D341Med (cell line): Measurements from ENCODE around the gene AEN.

ENCODE experiments used
- DNase-seq: peaks from one replicate; pipeline ENCODE4 v3.0.0; 2012; ENCODE audit warnings: low spot score

AEN gene

DNA sequence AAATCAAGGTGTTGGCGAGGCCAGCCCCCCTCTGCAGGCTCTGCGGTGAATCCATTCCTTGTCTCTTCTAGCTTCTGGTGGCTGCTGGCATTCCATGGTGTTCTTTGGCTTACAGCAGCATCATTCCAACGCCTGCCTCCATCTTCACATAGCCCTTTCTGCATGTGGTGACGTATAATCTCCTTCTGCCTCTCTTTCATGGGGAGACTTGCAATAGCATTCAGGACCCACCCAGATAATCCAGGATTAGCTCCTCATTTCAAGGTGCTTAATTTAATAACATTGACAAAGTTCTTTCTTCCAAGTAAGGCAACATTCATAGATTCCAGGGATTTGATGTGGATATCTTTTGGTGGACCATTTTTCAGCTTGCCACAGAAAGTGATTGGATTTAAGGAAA, 53.5 kb downstream of the AEN start:
- no peak for DNase-seq

DNA sequence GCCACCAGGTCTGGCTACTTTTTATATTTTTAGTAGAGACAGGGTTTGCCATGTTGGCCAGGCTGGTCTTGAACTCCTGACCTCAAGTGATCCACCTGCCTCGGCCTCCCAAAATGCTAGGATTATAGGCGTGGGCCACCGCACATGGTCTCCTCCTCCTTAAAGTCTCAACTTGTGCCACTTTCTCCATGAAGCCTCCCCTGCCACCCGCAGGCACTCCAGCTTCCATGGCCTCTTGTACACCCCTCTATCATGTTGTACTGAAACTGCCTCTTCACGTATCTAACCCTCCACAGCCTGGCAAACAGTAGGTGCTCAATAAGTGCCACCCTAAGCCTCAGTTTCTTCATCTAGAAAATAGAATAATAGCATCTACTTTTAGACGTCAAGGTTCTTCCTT, 57.6 kb downstream of the AEN start:
- DNase-seq: no peak

DNA sequence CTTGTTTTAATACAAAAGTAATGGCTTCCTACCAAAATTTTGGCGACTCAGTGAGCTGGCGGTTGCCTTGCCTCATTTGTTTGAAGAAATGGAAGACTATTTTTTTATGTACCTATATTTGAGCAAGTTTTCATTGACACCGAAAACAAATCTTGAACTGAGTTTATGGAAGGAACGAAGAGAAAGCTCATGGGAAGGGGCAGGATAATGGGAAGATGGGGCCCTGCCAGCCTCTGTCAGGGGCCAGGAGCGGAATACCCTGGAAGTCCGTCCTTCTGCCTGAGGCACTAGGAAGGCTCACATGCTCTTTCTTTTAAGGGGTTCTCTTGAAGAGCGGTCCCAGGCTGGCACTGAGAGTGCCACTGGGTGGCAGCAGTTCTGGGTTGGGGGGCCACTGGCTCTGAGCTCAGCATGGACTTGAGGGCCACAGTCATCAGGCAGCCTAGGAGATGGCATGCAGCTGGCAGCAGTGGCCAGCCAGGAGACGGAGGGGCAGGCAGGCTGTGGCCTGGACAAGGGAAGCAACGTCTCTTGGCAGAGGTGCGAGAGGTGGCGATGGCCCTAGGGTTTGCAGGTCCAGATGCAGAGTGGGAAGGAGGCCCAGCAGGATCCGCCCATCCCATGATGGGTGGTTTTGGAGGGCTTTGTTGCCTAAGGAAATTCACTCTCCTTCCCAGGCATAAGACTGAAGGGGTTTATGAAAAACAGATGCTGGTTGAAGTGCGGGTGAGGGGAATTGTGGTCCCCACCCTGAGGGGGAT, 59.3 kb downstream of the AEN start:
- DNase-seq: peak; percentile 9

GRCh38 chr15:88681610-88682221, 60.6 kb downstream of the AEN start:
- no peak for DNase-seq
